HCT116 (cell line): ENCODE results near the gene ZNF423. TPM values are rescaled to one million over a fixed set of nuclear protein-coding genes. Genes with fewer than 3 reads are reported as not detected.

ENCODE experiments used
- ATAC-seq: fragments of 200-7000 bp; cut with Tn5 transposase; 2 replicates; pipeline ENCODE4 v1.9.1; 2020; ENCODE audit warnings: mild to moderate bottlenecking, moderate library complexity
- BruUV-seq: library from RNA; stranded (reverse); fragments of 400-500 nt; replicated peaks from 2 replicates; lab custom pipeline; 2021; lab: Mats Ljungman, UMichigan
- CTCF ChIA-PET: fragments of 300-600 bp; sonication (Branson Sonifier 250); formaldehyde crosslinking; loops from one replicate; lab custom pipeline; 2021; ENCODE audit warnings: antibody characterized with exemption; lab: Charles Lee
- POLR2A ChIA-PET: fragments of 300-600, 350-600 bp; sonication (Branson Sonifier 250); formaldehyde crosslinking; loops from one replicate; lab custom pipeline; 2021; ENCODE audit warnings: antibody characterized with exemption; lab: Charles Lee
- RAD21 ChIA-PET, 2 experiments: fragments of 300-600 bp; sonication (Branson Sonifier 250); formaldehyde crosslinking; loops; one replicate each; lab custom pipeline; 2023; ENCODE audit warnings: low total read pairs in 2 of 2; ENCODE audit not compliant: uncharacterized antibody in 2 of 2, unreplicated experiment in 2 of 2, low non-redundant PET in 1 of 2; lab: Charles Lee
- DNase-seq: peaks from one replicate; pipeline ENCODE4 v3.0.0-alpha.2; 2010; ENCODE audit warnings: low read depth, low spot score
- H2AFZ ChIP-seq: fragments of 200-600 bp; shearing (Covaris generic), sonication (generic); 2 replicates; pipeline ENCODE4 v1.6.1; 2017; ENCODE audit warnings: low read depth, mixed run types, mixed read lengths, antibody characterized with exemption, low read length; ENCODE audit not compliant: poor library complexity, severe bottlenecking
- H3K27ac ChIP-seq: 2 replicates; pipeline ENCODE4 v1.5.1; 2012; ENCODE audit warnings: low read depth, low read length
- H3K27me3 ChIP-seq: fragments of 200-600 bp; sonication (generic); 2 replicates; pipeline ENCODE4 v1.6.1; 2016; ENCODE audit warnings: mixed run types, low read length, mixed read lengths; ENCODE audit not compliant: insufficient read depth
- H3K36me3 ChIP-seq, 2 experiments: fragments of 200-500 bp in 1 of 2; fragments of 200-600 bp in 1 of 2; sonication (Bioruptor generic) in 1 of 2; sonication (generic) in 1 of 2; 2 replicates each; pipeline versions ENCODE4 v1.5.1 to v1.6.1; 2014 to 2016; ENCODE audit warnings: low read length in 2 of 2, inconsistent platforms in 1 of 2, mixed read lengths in 1 of 2, mixed run types in 1 of 2; ENCODE audit not compliant: insufficient read depth in 2 of 2, control insufficient read depth in 1 of 2
- H3K4me1 ChIP-seq, 2 experiments: fragments of 200-600 bp in 1 of 2; sonication (generic) in 1 of 2; 2 replicates each; pipeline versions ENCODE4 v1.5.1 to v1.6.1; 2012 to 2017; ENCODE audit warnings: low read length in 2 of 2, inconsistent platforms in 1 of 2, mild to moderate bottlenecking in 1 of 2, mixed read lengths in 1 of 2, mixed run types in 1 of 2, moderate library complexity in 1 of 2; ENCODE audit not compliant: insufficient read depth in 2 of 2, control insufficient read depth in 1 of 2
- H3K4me2 ChIP-seq: fragments of 200-600 bp; sonication (generic); 2 replicates; pipeline ENCODE4 v1.6.1; 2017; ENCODE audit warnings: mixed run types, low read length, mixed read lengths
- H3K4me3 ChIP-seq, 2 experiments: fragments of 200-600 bp in 1 of 2; sonication (generic) in 1 of 2; replicated peaks in 1 of 2; 2 replicates each; pipeline ENCODE4 v1.5.1; 2011 to 2016; ENCODE audit warnings: low read length in 2 of 2, control low read depth in 1 of 2, low read depth in 1 of 2, mild to moderate bottlenecking in 1 of 2, mixed read lengths in 1 of 2, mixed run types in 1 of 2
- H3K79me2 ChIP-seq: fragments of 200-600 bp; sonication (generic); 2 replicates; pipeline ENCODE4 v1.6.1; 2017; ENCODE audit warnings: mild to moderate bottlenecking, mixed run types, low read length, moderate library complexity, mixed read lengths; ENCODE audit not compliant: insufficient read depth
- H3K9ac ChIP-seq: fragments of 200-600 bp; sonication (generic); 2 replicates; pipeline ENCODE4 v1.6.1; 2016; ENCODE audit warnings: low read length, mixed read lengths
- H3K9me2 ChIP-seq: fragments of 200-600 bp; sonication (generic), shearing (Covaris generic); 2 replicates; pipeline ENCODE4 v1.6.1; 2017; ENCODE audit warnings: mixed run types, mild to moderate bottlenecking, moderate library complexity; ENCODE audit not compliant: insufficient read depth
- H3K9me3 ChIP-seq, 2 experiments: fragments of 200-500 bp in 1 of 2; fragments of 200-600 bp in 1 of 2; sonication (Bioruptor generic) in 1 of 2; sonication (generic) in 1 of 2; 2 replicates each; pipeline ENCODE4 v1.6.1; 2014 to 2017; ENCODE audit warnings: low read length in 2 of 2, mixed read lengths in 2 of 2, inconsistent platforms in 1 of 2, low read depth in 1 of 2, mild to moderate bottlenecking in 1 of 2, mixed run types in 1 of 2, moderate library complexity in 1 of 2; ENCODE audit not compliant: control insufficient read depth in 1 of 2, insufficient read depth in 1 of 2
- H4K20me1 ChIP-seq: fragments of 200-600 bp; sonication (generic), shearing (Covaris generic); 2 replicates; pipeline ENCODE4 v1.6.1; 2017; ENCODE audit warnings: mixed run types, mild to moderate bottlenecking, moderate library complexity; ENCODE audit not compliant: insufficient read depth
- ATF3 ChIP-seq: IDR thresholded peaks from 2 replicates; pipeline ENCODE4 v1.6.1; 2012
- CEBPB ChIP-seq: IDR thresholded peaks from 2 replicates; pipeline ENCODE4 v1.6.1; 2012; ENCODE audit warnings: low read depth
- EZH2phosphoT487 ChIP-seq: fragments of 200-600 bp; IDR thresholded peaks from 2 replicates; pipeline ENCODE4 v1.6.1; 2018; ENCODE audit warnings: antibody characterized with exemption, borderline replicate concordance
- POLR2A ChIP-seq: IDR thresholded peaks from 2 replicates; pipeline ENCODE4 v1.7.0; 2011; ENCODE audit warnings: borderline replicate concordance; ENCODE audit not compliant: insufficient read depth, insufficient read length; ENCODE audit errors: extremely low read depth
- SIN3A ChIP-seq: IDR thresholded peaks from 2 replicates; pipeline ENCODE4 v1.6.1; 2012; ENCODE audit warnings: low read depth
- TCF7L2 ChIP-seq: IDR thresholded peaks from 2 replicates; pipeline ENCODE4 v1.7.0; 2011; ENCODE audit warnings: borderline replicate concordance, inconsistent platforms; ENCODE audit not compliant: insufficient read depth, insufficient read length; ENCODE audit errors: extremely low read depth
- ZNF274 ChIP-seq: fragments of 200-500 bp; sonication (Bioruptor generic); IDR thresholded peaks from 2 replicates; pipeline ENCODE4 v1.6.1; 2014; ENCODE audit warnings: mild to moderate bottlenecking, low read depth, low read length, inconsistent platforms
- intact Hi-C: fragments of 100-400 bp; cut with micrococcal nuclease; formaldehyde crosslinking; loops from 2 replicates; pipeline ENCODE4 v1.10.0; 2022
- total RNA-seq: library from RNA; stranded (reverse); gene quantifications from one replicate; pipeline ENCODE4 v1.2.1, GENCODE V29; 2021; ENCODE audit not compliant: unreplicated experiment
- TF ChIP-seq, protein P1 (sequence below): IDR thresholded peaks from 2 replicates; pipeline ENCODE4 v1.6.1; 2012; ENCODE audit warnings: low read depth

The ZNF423 gene
- total RNA-seq, 1 experiment from 2014 or later: 0.22 TPM

DNA sequence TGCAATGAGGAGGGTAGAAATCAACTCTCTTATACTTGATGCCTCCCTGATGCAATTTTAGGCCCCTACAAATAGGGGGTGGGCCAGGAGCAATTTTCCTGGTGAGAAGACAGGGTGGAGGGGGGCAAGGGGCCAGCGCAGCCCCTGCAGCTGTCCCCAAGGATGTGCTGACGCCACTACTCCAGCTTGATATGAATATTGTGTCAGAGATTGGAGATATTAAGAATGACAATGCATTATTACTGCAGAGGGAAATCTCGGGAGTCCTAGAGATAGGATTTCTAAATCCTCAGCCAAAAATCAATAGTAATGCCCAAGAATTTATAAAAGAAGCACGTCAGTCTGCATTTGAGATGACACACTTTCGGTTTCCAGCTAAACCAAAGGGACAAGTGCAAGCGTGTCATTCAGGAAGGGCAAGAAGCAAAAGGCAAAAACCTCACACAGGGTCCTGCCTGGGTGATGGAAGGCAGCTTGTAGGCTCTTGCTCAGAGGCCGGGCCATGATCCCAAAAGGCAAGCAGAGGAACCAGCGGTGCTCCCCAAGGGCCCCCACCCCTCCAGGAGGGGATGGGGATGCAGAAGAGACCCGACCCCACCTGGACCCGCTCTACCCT, 303.5 kb downstream of the ZNF423 start:
- Histone ChIP-seq H3K27ac (no peak overlapping the region), H3K4me1 (no peaks in the 10 kb centered on the region), H3K4me2 (no peak overlapping the region), H3K79me2 (no peaks in the 10 kb centered on the region), H3K9me3 (no peaks in the 10 kb centered on the region), H3K9me2 (no peaks in the 10 kb centered on the region), H4K20me1 (no peaks in the 10 kb centered on the region), H2AFZ (no peak overlapping the region)
- POLR2A ChIA-PET: no interaction called here
- ATAC-seq: no peak
- DNase-seq: no peak
- RAD21 ChIA-PET: no interaction called here
- TF ChIP-seq ATF3: no peak
- no peak for TF ChIP-seq CEBPB
- TF ChIP-seq POLR2A: no peak
- TF ChIP-seq, all 23 proteins: peak for 0
- BruUV-seq: no TSS peak
- H3K27me3 ChIP-seq: peaks cover 30% of the 10 kb centered on the region
- intact Hi-C loops: loop anchor here (10.0 kb wide), 1 partner anchor 152 kb away; no protein-coding TSS in a partner anchor
- no peak overlapping the region for H3K9ac ChIP-seq
- H3K36me3 ChIP-seq: no peaks in the 10 kb centered on the region
- H3K4me3 ChIP-seq: no peak overlapping the region
- CTCF ChIA-PET: no interaction called here

- TF ChIP-seq POLR2A (no peak), ZNF274 (no peak), SIN3A (no peak), EZH2phosphoT487 (no peak), TCF7L2 (no peak)
- TF ChIP-seq, protein P1, sequence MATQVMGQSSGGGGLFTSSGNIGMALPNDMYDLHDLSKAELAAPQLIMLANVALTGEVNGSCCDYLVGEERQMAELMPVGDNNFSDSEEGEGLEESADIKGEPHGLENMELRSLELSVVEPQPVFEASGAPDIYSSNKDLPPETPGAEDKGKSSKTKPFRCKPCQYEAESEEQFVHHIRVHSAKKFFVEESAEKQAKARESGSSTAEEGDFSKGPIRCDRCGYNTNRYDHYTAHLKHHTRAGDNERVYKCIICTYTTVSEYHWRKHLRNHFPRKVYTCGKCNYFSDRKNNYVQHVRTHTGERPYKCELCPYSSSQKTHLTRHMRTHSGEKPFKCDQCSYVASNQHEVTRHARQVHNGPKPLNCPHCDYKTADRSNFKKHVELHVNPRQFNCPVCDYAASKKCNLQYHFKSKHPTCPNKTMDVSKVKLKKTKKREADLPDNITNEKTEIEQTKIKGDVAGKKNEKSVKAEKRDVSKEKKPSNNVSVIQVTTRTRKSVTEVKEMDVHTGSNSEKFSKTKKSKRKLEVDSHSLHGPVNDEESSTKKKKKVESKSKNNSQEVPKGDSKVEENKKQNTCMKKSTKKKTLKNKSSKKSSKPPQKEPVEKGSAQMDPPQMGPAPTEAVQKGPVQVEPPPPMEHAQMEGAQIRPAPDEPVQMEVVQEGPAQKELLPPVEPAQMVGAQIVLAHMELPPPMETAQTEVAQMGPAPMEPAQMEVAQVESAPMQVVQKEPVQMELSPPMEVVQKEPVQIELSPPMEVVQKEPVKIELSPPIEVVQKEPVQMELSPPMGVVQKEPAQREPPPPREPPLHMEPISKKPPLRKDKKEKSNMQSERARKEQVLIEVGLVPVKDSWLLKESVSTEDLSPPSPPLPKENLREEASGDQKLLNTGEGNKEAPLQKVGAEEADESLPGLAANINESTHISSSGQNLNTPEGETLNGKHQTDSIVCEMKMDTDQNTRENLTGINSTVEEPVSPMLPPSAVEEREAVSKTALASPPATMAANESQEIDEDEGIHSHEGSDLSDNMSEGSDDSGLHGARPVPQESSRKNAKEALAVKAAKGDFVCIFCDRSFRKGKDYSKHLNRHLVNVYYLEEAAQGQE: no peak
- no peak overlapping the region for H3K4me3 ChIP-seq
- no peak overlapping the region for H2AFZ ChIP-seq
- intact Hi-C loops: loop anchor here (10.0 kb wide), 1 partner anchor 154 kb away; no protein-coding TSS in a partner anchor
- DNase-seq: no peak
- CTCF ChIA-PET: interaction anchor here (1.0 kb wide), 1 partner anchor 42 kb away, joined by 3 read pairs; no protein-coding TSS in a partner anchor
- no peaks in the 10 kb centered on the region for H3K79me2 ChIP-seq
- no peaks in the 10 kb centered on the region for H3K9me3 ChIP-seq
- no peak overlapping the region for H3K27ac ChIP-seq
- no peak overlapping the region for H3K4me2 ChIP-seq
- H3K27me3 ChIP-seq: peaks cover 45% of the 10 kb centered on the region
- H3K9ac ChIP-seq: no peak overlapping the region
- no peaks in the 10 kb centered on the region for H4K20me1 ChIP-seq
- H3K9me2 ChIP-seq: no peaks in the 10 kb centered on the region
- no peaks in the 10 kb centered on the region for H3K36me3 ChIP-seq
- POLR2A ChIA-PET: no interaction called here
- H3K4me1 ChIP-seq: no peaks in the 10 kb centered on the region
- RAD21 ChIA-PET: no interaction called here
- no TSS peak for BruUV-seq
- no peak for ATAC-seq
Measured at GRCh38 chr16:49550666-49551065, 305.2 kb downstream of the ZNF423 start.
